Amygdala (tissue), 56 donors: ENCODE measurements around the gene ATP11B.
"Not testable (repeated sequence)": the region's sequence is repeated elsewhere in the genome, so short reads cannot be mapped to it uniquely, and the experiment has no call there.

Experiments used
- DNase-seq, 56 donors: peaks; one replicate each; lab custom pipeline; 2025; lab: John Stamatoyannopoulos, UW

The ATP11B gene

GRCh38 chr3:182794455-182795388, 1.4 kb downstream of the ATP11B start:
- peak in 1 of 56 donors; percentile 14 for DNase-seq

- DNase-seq: no peak
These were observed 2.1 kb downstream of the ATP11B start for GRCh38 chr3:182795389-182795782.

- DNase-seq: no peak
These were observed 3.0 kb downstream of the ATP11B start for GRCh38 chr3:182796310-182796709.

- DNase-seq: no peak
These were observed 4.6 kb downstream of the ATP11B start for GRCh38 chr3:182797876-182798275.

GRCh38 chr3:182799143-182799542, 5.8 kb downstream of the ATP11B start:
- DNase-seq: not testable (repeated sequence)

- no peak for DNase-seq
These were observed 7.2 kb downstream of the ATP11B start for GRCh38 chr3:182800508-182800907.

- no peak for DNase-seq
These were observed 9.4 kb downstream of the ATP11B start for GRCh38 chr3:182802413-182803390.

GRCh38 chr3:182803596-182803995, 10.3 kb downstream of the ATP11B start:
- no peak for DNase-seq

GRCh38 chr3:182807061-182807460, 13.8 kb downstream of the ATP11B start:
- no peak for DNase-seq

GRCh38 chr3:182808041-182808770, 14.9 kb downstream of the ATP11B start:
- no peak for DNase-seq

GRCh38 chr3:182809531-182809930, 16.2 kb downstream of the ATP11B start:
- DNase-seq: no peak

- no peak for DNase-seq
These were observed 17.4 kb downstream of the ATP11B start for GRCh38 chr3:182810574-182811268.

GRCh38 chr3:182811269-182811596, 17.9 kb downstream of the ATP11B start:
- no peak for DNase-seq

- no peak for DNase-seq
These were observed 18.8 kb downstream of the ATP11B start for GRCh38 chr3:182812123-182812522.

GRCh38 chr3:182814419-182815062, 21.2 kb downstream of the ATP11B start:
- no peak for DNase-seq

GRCh38 chr3:182816181-182816580, 22.9 kb downstream of the ATP11B start:
- DNase-seq: no peak

GRCh38 chr3:182818296-182818978, 25.1 kb downstream of the ATP11B start:
- no peak for DNase-seq

GRCh38 chr3:182821221-182821981, 28.1 kb downstream of the ATP11B start:
- DNase-seq: no peak
